Thoracic aorta (tissue), 2 donors: ENCODE data around the gene OR2D2. TPM values are rescaled to one million over a fixed set of nuclear protein-coding genes. Genes with fewer than 3 reads are reported as not detected.

ENCODE experiments used
- ATAC-seq: fragments of 150-250 bp; one replicate; pipeline ENCODE4 v1.8.0; 2017; ENCODE audit warnings: low read depth; ENCODE audit not compliant: insufficient number of reproducible peaks, low FRiP score
- DNase-seq: peaks from one replicate; pipeline ENCODE4 v3.0.0-alpha.2; 2020; ENCODE audit warnings: low spot score
- H3K27ac ChIP-seq, 2 donors: fragments of 200-600 bp; sonication (generic); 1 replicate in 1 of 2; 2 replicates in 1 of 2; pipeline ENCODE4 v1.5.1; 2016; ENCODE audit warnings: mild to moderate bottlenecking in 2 of 2, moderate library complexity in 2 of 2
- H3K27me3 ChIP-seq: fragments of 200-600 bp; sonication (generic); replicated peaks from 2 replicates; pipeline ENCODE4 v1.6.0; 2016; ENCODE audit warnings: mild to moderate bottlenecking; ENCODE audit not compliant: insufficient read depth
- H3K36me3 ChIP-seq: fragments of 200-600 bp; sonication (generic); one replicate; pipeline ENCODE4 v1.5.1; 2016
- H3K4me1 ChIP-seq, 2 donors: fragments of 200-600 bp; sonication (generic); 1 replicate in 1 of 2; 2 replicates in 1 of 2; pipeline versions ENCODE4 v1.5.1 to v1.6.0; 2016; ENCODE audit warnings: low read depth in 2 of 2, mild to moderate bottlenecking in 1 of 2; ENCODE audit not compliant: control insufficient read depth in 1 of 2
- H3K4me3 ChIP-seq: fragments of 200-600 bp; sonication (generic); 2 replicates; pipeline ENCODE4 v1.5.1; 2016; ENCODE audit warnings: mild to moderate bottlenecking
- H3K9me3 ChIP-seq: fragments of 200-600 bp; sonication (generic); 2 replicates; pipeline ENCODE4 v1.5.1; 2016
- total RNA-seq, 2 donors: library from RNA; depleted of rRNA; stranded (reverse); fragments of >200 nt; gene quantifications; one replicate each; pipeline versions ENCODE4 v1.1.0 to v1.2.3, GENCODE V29; 2016
- TF ChIP-seq, protein P1 (sequence below): fragments of 200-600 bp; sonication (generic); IDR thresholded peaks from one replicate; pipeline ENCODE4 v1.5.1; 2019; ENCODE audit warnings: antibody characterized with exemption

Gene OR2D2, protein sequence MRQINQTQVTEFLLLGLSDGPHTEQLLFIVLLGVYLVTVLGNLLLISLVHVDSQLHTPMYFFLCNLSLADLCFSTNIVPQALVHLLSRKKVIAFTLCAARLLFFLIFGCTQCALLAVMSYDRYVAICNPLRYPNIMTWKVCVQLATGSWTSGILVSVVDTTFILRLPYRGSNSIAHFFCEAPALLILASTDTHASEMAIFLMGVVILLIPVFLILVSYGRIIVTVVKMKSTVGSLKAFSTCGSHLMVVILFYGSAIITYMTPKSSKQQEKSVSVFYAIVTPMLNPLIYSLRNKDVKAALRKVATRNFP
- 1 to 10 TPM in 1 of 2 donors, not detected in 1; 1.3 TPM for total RNA-seq

DNA sequence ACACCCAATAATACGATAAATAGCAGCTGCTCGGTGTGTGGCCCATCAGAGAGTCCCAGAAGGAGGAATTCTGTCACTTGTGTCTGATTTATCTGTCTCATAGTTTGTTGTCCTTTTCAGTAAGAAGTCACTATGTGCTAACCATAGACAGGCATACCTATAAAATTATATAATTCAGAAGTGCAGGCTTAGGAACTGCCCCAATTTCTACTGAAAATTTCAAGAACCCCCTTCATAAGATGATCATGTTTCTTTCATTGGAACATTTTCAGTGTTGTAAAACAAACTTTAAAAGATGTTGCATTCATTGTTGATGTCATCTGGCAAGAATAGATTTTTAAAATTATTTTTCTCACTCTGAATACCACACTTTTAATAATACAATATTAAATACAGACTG is at the start of gene OR2D2:
Gene OR2D2 (minus strand): TSS at position 101 of the 400 bp plus-strand sequence. CDS start 0 bp downstream, at position 101.
- TF ChIP-seq, protein P1, sequence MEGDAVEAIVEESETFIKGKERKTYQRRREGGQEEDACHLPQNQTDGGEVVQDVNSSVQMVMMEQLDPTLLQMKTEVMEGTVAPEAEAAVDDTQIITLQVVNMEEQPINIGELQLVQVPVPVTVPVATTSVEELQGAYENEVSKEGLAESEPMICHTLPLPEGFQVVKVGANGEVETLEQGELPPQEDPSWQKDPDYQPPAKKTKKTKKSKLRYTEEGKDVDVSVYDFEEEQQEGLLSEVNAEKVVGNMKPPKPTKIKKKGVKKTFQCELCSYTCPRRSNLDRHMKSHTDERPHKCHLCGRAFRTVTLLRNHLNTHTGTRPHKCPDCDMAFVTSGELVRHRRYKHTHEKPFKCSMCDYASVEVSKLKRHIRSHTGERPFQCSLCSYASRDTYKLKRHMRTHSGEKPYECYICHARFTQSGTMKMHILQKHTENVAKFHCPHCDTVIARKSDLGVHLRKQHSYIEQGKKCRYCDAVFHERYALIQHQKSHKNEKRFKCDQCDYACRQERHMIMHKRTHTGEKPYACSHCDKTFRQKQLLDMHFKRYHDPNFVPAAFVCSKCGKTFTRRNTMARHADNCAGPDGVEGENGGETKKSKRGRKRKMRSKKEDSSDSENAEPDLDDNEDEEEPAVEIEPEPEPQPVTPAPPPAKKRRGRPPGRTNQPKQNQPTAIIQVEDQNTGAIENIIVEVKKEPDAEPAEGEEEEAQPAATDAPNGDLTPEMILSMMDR: no peak

DNA sequence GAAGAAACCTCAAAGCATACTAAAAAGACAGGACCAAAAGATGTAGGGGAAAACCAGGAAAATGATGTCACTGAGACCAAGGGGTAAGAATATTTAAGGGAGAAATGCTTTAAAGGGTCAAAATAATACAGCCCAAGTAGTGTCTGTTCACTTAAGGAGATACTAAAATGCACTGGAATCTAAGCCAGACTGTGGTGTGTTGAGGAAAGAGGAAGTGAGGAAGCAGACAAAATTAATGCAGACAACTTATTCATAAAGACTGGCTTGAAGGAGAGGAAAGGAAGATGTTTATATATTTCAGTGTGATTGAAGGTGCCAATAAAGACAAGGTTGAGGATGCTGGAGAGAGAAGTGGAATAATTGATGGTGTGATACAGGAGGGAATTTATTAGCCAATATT is 49.7 kb upstream of the OR2D2 start:
- DNase-seq: no peak
- Histone ChIP-seq H3K27me3 (no peaks in the 10 kb centered on the region), H3K9me3 (no peaks in the 10 kb centered on the region), H3K4me3 (no peak overlapping the region), H3K36me3 (no peaks in the 10 kb centered on the region), H3K27ac (no peak overlapping the region), H3K4me1 (no peaks in the 10 kb centered on the region)
- ATAC-seq: no peak
- TF ChIP-seq, protein P1: no peak

More for the DNA sequence above, at the start of gene OR2D2:
- DNase-seq (no peak), ATAC-seq (no peak)
- H3K4me1 ChIP-seq: no peaks in the 10 kb centered on the region
- no peaks in the 10 kb centered on the region for H3K36me3 ChIP-seq
- no peaks in the 10 kb centered on the region for H3K9me3 ChIP-seq
- no peak within 1 kb of the TSS for H3K4me3 ChIP-seq
- no peaks in the 10 kb centered on the region for H3K27me3 ChIP-seq
- no peak within 1 kb of the TSS for H3K27ac ChIP-seq

DNA sequence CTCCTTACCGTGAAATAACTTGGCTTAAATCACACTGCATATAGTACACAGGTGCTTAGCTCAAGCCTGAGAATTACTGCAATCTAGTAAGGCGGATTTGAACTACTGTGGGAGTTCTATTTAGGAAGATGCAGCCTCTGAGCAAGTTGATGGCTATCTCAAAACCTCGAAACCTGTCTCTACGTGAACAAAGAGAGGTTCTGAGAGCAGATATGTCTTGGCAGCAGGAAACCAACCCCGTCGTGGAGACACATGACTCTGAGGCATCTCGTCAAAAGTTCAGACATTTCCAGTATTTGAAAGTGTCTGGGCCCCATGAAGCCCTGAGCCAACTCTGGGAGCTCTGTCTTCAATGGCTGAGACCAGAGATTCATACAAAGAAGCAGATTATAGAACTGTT is 39.8 kb upstream of the OR2D2 start:
- Histone ChIP-seq H3K9me3 (no peaks in the 10 kb centered on the region), H3K36me3 (no peaks in the 10 kb centered on the region), H3K4me1 (peaks cover 0 to 3% of the 10 kb centered on the region in 2 donors), H3K27me3 (no peaks in the 10 kb centered on the region), H3K4me3 (no peak overlapping the region), H3K27ac (no peak overlapping the region)
- ATAC-seq (no peak), DNase-seq (no peak)
- TF ChIP-seq, protein P1: no peak

DNA sequence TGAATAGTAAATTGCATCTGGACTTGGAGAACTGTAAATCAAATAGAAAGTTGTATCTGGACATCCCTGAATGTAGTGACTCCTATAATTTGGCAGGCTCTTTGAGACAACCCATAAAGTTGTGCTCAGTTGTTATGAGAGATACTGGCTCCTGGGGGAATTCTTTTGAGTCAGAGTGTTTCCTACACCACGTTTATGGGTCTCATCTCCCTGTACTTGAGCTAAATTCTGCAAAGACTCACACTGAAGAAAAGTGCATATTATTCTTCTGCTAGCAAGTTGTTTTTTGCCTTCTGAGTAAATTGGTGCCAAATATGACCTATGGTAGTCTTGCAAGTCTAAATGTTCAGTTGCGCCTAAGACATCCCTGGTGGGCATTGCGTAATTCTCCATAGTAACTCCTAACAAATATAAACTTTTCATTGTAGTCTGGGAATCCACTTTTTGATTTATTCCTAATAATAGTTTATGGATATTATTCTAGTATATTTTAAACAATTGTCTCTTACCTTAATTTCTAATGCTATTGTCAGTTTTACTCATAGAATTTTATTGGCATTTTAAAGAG is 38.9 kb upstream of the OR2D2 start:
- Histone ChIP-seq H3K4me1 (peaks cover 0 to 6% of the 10 kb centered on the region in 2 donors), H3K9me3 (no peaks in the 10 kb centered on the region), H3K4me3 (no peak overlapping the region), H3K27ac (no peak overlapping the region), H3K27me3 (no peaks in the 10 kb centered on the region), H3K36me3 (no peaks in the 10 kb centered on the region)
- DNase-seq (no peak), ATAC-seq (no peak)
- TF ChIP-seq, protein P1: no peak

DNA sequence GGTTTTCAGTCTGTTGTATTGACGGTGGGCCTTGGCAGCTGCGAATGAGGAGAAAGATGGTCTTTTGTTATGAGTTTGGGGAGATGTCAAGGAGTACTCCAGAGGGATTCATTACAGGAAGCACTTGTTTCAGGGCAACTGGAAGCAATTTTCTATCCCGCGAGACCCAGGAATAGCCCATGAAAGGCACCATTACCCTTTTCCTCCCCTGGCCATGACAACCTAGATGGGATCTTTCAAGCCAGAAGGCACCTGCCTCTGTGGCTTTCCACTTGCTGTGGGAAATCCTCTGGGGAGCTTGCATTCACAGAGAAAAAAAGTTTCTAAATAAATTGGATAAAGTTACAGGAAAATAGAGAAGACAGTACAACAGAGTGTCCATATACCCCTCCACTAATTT is 36.6 kb upstream of the OR2D2 start:
- DNase-seq: no peak
- H3K4me3 ChIP-seq: no peak overlapping the region
- H3K27me3 ChIP-seq: no peaks in the 10 kb centered on the region
- no peaks in the 10 kb centered on the region for H3K36me3 ChIP-seq
- H3K9me3 ChIP-seq: no peaks in the 10 kb centered on the region
- ATAC-seq: no peak
- peaks cover 0 to 6% of the 10 kb centered on the region in 2 donors for H3K4me1 ChIP-seq
- no peak overlapping the region for H3K27ac ChIP-seq
- TF ChIP-seq, protein P1: no peak
